HG03280 (cell line): ENCODE measurements around the gene PCDHB10.
"Not testable (repeated sequence)": the region's sequence is repeated elsewhere in the genome, so short reads cannot be mapped to it uniquely, and the experiment has no call there.

Source experiments
- ATAC-seq: cut with Tn5 transposase; IDR thresholded peaks from one replicate; pipeline ENCODE4 v1.9.1; 2021; ENCODE audit warnings: mild to moderate bottlenecking, moderate library complexity; ENCODE audit not compliant: unreplicated experiment

The PCDHB10 gene

DNA sequence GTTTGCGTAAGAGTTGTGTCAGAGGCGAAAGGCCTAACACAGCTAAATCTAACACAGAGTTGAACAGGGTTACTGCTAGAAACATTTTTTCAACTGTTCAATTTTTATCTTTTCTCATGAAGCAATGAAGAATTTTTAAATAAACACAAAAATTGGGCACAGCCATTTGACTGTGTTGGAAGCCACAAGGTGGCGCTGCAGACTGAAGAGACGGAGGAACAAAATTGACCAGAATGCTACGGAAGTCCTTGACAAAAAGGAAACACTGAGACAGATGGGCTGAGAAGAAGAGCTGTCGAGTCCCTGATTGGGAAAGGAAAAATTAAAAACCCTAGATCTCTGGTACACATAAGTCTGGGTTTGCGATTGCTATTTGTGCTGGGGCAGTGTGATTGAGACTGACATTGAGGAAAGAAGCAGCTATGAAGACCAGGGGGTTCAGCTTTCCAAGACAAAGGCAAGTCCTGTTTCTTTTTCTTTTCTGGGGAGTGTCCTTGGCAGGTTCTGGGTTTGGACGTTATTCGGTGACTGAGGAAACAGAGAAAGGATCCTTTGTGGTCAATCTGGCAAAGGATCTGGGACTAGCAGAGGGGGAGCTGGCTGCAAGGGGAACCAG, 5.1 kb upstream of the PCDHB10 start, which contains the start of gene PCDHB9:
TSS of gene PCDHB9 (plus strand) at position 265 of the 616 bp plus-strand sequence. CDS start at position 423, 158 bp downstream.
- ATAC-seq, result no peak

DNA sequence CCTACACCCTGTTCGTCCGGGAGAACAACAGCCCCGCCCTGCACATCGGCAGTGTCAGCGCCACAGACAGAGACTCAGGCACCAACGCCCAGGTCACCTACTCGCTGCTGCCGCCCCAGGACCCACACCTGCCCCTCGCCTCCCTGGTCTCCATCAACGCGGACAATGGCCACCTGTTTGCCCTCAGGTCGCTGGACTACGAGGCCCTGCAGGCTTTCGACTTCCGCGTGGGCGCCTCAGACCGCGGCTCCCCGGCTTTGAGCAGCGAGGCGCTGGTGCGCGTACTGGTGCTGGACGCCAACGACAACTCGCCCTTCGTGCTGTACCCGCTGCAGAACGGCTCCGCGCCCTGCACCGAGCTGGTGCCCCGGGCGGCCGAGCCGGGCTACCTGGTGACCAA, 3.5 kb upstream of the PCDHB10 start:
- ATAC-seq, result not testable (repeated sequence)

DNA sequence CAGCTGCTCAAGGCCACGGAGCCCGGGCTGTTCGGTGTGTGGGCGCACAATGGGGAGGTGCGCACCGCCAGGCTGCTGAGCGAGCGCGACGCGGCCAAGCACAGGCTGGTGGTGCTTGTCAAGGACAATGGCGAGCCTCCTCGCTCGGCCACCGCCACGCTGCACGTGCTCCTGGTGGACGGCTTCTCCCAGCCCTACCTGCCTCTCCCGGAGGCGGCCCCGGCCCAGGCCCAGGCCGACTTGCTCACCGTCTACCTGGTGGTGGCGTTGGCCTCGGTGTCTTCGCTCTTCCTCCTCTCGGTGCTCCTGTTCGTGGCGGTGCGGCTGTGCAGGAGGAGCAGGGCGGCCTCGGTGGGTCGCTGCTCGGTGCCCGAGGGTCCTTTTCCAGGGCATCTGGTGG, 3.0 kb upstream of the PCDHB10 start:
- not testable (repeated sequence) for ATAC-seq

DNA sequence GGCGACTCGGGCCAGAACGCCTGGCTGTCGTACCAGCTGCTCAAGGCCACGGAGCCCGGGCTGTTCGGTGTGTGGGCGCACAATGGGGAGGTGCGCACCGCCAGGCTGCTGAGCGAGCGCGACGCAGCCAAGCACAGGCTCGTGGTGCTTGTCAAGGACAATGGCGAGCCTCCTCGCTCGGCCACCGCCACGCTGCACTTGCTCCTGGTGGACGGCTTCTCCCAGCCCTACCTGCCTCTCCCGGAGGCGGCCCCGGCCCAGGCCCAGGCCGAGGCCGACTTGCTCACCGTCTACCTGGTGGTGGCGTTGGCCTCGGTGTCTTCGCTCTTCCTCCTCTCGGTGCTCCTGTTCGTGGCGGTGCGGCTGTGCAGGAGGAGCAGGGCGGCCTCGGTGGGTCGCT, 2.2 kb downstream of the PCDHB10 start:
- ATAC-seq, result not testable (repeated sequence)

DNA sequence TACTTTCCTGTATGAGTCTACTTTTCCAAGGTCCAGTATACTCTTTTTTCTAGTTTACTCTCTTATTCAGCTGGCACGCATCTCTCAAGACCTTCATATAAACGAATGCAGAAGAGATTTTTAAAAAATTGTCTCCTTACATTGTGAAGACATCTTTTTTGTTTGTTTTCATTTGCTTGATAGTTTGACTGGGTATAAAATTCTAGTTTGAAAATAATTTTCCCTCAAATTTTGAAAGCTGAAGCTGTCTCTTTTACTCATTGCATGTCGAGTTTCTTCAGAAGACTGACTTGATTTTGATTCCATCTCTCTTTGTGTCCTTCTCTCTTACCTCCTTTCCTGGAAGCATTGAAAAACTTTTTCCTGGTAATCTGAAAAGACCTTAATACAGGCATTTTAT, 4.2 kb downstream of the PCDHB10 start:
- no peak for ATAC-seq

- ATAC-seq, result no peak
Observed at GRCh38 chr5:141199359-141200235, 7.4 kb downstream of the PCDHB10 start, which contains the start of gene PCDHB11. Gene PCDHB11, plus strand, starts transcription at chr5:141199627. Its CDS starts 148 bp downstream, at chr5:141199775.

- not testable (repeated sequence) for ATAC-seq
Observed at GRCh38 chr5:141201126-141201525, 9.0 kb downstream of the PCDHB10 start.

DNA sequence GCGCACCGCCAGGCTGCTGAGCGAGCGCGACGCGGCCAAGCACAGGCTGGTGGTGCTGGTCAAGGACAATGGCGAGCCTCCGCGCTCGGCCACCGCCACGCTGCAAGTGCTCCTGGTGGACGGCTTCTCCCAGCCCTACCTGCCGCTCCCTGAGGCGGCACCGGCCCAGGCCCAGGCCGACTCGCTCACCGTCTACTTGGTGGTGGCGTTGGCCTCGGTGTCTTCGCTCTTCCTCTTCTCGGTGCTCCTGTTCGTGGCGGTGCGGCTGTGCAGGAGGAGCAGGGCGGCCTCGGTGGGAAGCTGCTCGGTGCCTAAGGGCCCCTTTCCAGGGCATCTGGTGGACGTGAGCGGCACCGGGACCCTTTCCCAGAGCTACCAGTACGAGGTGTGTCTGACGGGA, 9.5 kb downstream of the PCDHB10 start:
- not testable (repeated sequence) for ATAC-seq

GRCh38 chr5:141208478-141208877, 16.3 kb downstream of the PCDHB10 start, which contains the start of gene PCDHB12:
Gene PCDHB12, plus strand, starts transcription at chr5:141208719. Its CDS starts 189 bp downstream, at chr5:141208908.
- no peak for ATAC-seq

DNA sequence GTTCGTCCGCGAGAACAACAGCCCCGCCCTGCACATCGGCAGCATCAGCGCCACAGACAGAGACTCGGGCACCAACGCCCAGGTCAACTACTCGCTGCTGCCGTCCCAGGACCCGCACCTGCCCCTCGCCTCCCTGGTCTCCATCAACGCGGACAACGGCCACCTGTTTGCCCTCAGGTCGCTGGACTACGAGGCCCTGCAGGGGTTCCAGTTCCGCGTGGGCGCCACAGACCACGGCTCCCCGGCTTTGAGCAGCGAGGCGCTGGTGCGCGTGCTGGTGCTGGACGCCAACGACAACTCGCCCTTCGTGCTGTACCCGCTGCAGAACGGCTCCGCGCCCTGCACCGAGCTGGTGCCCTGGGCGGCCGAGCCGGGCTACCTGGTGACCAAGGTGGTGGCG, 18.1 kb downstream of the PCDHB10 start:
- not testable (repeated sequence) for ATAC-seq

DNA sequence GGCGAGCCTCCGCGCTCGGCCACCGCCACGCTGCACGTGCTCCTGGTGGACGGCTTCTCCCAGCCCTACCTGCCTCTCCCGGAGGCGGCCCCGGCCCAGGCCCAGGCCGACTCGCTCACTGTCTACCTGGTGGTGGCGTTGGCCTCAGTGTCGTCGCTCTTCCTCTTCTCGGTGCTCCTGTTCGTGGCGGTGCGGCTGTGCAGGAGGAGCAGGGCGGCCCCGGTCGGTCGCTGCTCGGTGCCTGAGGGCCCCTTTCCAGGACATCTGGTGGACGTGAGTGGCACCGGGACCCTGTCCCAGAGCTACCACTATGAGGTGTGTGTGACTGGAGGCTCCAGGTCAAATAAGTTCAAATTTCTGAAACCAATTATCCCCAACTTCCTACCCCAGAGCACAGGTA, 18.7 kb downstream of the PCDHB10 start:
- ATAC-seq, result not testable (repeated sequence)

DNA sequence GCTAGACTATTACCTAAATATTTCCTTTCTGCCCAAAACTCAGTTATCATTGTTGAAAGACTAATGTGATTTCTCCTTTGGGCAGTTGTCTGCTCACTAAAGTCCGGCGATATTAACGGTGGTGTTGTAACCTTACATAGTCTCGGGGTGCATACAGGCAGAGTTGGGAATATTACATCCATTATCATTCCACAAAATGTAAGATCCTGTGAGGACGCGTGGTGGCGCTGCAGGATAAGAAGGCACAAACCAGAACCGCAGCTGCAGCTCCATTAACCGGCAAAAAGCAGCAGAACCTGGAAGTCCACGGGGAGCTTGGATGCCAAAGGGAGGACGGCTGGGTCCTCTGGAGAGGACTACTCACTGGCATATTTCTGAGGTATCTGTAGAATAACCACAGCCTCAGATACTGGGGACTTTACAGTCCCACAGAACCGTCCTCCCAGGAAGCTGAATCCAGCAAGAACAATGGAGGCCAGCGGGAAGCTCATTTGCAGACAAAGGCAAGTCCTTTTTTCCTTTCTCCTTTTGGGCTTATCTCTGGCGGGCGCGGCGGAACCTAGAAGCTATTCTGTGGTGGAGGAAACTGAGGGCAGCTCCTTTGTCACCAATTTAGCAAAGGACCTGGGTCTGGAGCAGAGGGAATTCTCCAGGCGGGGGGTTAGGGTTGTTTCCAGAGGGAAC, 21.6 kb downstream of the PCDHB10 start, which contains the start of gene PCDHB13:
TSS of gene PCDHB13 (plus strand) at position 264 of the 684 bp plus-strand sequence. CDS start at position 469, 205 bp downstream.
- ATAC-seq, result not testable (repeated sequence)

GRCh38 chr5:141214583-141214982, 22.4 kb downstream of the PCDHB10 start:
- ATAC-seq, result not testable (repeated sequence)

GRCh38 chr5:141215504-141215903, 23.4 kb downstream of the PCDHB10 start:
- ATAC-seq, result not testable (repeated sequence)

- ATAC-seq, result not testable (repeated sequence)
Observed at GRCh38 chr5:141216035-141216434, 23.9 kb downstream of the PCDHB10 start.

DNA sequence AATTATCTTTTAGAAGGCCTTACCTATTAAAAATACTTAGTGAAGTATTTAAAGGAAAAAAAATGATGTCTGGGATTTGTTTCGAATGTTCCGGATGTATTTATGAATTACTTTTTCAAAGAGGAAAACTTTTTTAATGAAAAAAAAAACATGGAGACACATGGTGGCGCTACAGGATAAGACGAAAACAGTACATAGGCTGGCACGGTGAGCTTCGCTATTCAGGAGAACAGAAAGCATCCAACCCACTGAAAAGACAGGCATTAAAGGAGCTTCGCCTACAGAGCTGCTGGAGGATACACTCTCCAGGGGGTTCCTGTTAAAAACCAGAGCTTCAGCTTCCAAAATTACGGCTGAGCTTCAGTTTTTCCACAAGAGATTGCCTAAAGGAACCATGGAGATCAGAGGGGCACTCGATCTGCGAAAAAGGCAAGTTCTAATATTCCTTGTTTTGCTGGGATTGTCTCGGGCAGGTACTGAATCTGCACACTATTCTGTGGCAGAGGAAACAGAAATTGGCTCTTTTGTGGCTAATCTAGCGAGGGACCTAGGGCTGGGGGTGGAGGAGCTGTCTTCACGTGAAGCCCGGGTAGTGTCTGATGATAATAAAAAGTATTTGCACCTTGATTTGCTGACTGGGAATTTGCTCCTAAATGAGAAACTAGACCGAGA, 31.1 kb downstream of the PCDHB10 start, which contains the start of gene PCDHB14:
TSS of gene PCDHB14 (plus strand) at position 232 of the 672 bp plus-strand sequence. CDS start at position 395, 163 bp downstream.
- no peak for ATAC-seq

GRCh38 chr5:141224844-141225243, 32.7 kb downstream of the PCDHB10 start:
- not testable (repeated sequence) for ATAC-seq

GRCh38 chr5:141225421-141225820, 33.3 kb downstream of the PCDHB10 start:
- ATAC-seq, result not testable (repeated sequence)

GRCh38 chr5:141234109-141234667, 42.0 kb downstream of the PCDHB10 start:
- ATAC-seq, result no peak

DNA sequence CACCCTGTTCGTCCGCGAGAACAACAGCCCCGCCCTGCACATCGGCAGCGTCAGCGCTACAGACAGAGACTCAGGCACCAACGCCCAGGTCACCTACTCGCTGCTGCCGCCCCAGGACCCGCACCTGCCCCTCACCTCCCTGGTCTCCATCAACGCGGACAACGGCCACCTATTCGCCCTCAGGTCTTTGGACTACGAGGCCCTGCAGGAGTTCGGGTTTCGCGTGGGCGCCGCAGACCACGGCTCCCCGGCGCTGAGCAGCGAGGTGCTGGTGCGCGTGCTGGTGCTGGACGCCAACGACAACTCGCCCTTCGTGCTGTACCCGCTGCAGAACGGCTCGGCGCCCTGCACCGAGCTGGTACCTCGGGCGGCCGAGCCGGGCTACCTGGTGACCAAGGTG, 43.8 kb downstream of the PCDHB10 start:
- ATAC-seq, result not testable (repeated sequence)
